Activated CD4-positive, alpha-beta T cell treated with anti-CD3 and anti-CD28 coated beads, Interleukin-2, Interleukin-6, amounts not matched to agents 100 ng/mL and 50 ng/mL, durations not matched to agents 16 hours and 8 hours (primary cell): ENCODE measurements around the gene CRIM1.

Source experiments
- DNase-seq: peaks from one replicate; pipeline ENCODE4 v3.0.0-alpha.2; 2020

The CRIM1 gene

DNA sequence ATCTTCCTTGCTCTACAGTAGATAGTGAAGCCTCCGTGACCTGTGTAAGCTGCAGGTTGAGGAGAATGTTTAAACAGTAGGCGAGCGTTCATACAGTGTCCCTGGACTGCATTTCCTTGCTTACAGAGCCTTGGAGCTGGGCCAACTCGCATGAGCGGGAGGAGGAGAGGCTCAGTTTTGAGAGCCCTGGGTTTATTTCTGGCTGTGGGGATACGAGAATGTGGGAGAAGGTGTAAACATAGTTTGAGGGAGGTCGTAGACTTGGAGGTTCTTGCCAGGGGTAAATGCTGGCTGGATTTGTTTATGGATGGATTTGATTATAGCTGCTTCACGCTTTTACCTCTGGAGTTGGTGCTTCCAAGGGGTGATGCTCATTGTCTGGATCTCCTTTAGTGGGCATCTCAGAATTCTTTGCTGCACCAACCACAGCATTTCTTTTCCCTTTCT lies 20.8 kb downstream of the CRIM1 start:
- DNase-seq: no peak

DNA sequence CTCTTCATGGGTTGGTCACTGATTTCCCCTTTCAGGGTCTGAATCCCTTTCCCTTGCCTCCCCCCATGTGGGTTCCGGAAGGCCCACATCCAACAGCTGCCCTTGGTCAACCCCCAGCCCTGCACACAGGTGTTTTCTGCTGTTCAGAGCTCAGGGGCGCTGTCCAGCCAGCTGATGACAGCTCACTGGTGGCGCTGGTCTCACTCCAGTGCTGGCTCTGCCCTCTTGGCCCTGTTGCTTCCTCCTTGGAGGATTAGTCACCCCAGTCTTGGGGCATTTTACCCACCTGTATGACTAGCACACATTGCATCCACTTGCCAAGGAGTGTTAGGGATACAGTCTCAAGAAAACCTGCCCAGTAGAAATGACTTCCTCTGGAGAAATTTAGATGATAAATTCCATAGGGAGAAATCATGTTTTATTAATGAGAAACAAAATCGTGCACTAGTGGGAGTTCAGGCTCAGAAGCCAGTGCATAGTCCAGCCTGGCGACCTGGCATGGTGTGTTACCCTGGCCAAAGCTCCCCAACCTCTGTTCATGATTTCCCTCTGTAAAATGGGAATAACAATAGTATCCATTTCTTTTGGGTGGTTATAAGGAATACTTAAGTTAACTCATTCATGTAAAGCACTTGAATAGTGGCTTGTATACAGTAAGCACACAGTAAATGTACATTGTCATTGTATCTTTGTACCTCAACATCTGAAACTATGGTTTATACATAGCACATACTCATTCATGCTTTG lies 21.6 kb downstream of the CRIM1 start:
- DNase-seq: no peak

DNA sequence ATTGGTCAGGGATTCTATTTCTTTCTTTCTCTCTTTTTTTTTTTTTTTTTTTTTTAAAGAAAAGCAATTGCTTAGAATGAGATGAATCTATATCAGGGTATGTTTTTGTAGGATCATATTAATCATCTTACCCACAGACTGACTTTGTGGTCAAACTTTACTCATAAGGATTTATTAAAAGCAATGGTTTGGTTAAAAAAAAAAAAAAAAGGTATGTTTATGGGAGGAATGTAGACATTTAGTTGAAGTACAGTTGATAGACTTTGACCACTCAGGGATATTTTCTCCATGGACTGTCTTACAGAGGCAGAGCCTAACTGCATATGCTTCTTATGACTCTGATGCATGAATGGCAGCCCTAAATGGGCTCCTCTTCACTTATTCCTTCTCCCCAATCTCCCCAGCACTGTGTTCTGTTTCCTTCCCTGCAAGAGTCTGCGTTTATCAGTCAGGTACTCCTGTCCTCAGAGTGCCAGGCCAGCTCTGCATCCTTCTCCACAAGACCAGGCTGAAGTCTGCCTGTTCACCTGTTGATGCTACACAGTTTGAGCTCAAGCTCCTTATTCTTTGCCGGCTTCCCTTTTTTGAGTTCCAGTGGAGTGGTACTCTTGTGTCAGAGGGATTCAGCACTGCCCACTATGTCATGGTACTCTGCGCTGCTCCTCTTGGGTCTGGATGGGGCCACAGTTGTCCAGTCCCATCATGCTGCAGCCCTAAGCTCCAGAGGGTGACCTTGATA lies 24.3 kb downstream of the CRIM1 start:
- peak; percentile 14 for DNase-seq

DNA sequence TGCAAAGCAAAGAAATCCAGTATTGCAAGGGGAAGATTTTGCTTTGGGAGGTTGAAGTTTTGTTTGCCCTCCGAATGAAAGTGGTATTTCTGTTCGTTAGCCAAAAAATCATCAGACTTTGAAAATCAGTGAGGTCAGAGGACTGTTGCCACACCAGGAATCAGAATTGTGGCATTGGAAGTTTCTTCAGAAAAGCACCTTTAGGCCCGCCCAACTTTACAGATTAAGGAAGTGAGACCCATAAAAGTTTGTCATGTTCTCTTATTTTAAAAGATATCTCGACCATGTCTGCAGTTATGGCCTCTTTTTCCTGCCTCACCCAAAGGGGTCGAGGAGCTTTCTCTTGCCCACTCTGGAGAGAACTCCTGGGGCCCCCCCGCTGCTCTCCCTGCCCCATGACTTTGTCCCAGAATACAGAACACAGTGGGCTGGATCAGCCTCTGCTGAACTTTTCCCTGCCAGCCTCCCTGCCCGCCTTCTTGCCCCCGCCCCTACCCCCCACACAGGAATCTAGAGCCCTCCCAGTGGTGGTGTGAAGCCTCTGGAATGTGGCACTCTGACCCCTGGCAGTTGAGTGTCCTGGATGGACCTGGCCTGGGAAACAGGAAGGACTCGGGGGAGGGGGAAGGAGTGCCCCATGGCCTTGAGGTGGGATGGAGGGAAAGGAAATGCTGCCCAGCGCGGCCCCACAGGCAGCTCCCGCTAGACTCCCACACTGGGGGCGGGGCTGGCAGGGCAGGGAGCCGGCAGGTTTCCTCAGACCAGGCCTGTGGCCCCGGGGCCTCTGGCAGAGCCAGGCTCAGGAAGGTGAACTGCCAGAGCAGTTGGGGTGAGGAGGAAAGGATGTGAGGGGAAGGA lies 25.3 kb downstream of the CRIM1 start:
- no peak for DNase-seq

DNA sequence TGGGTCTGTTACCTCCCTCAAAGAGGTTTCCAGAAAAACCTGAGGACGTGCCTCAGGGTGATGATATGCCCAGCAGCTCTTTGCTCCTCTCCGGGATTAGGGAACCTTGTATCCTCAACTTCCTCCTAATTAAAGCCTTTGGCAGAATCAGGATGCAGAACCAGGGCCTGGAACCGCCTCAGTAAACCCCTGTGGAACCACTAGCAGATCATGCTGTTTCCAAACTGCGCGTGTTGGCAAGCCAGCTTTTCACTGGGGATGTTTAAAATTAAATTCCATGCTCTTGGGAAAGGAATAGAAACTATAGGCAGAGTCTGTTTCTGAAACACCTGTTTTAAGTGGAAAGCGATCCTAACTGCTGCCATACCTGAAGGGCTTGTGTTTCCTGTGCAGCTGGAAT lies 26.4 kb downstream of the CRIM1 start:
- no peak for DNase-seq

DNA sequence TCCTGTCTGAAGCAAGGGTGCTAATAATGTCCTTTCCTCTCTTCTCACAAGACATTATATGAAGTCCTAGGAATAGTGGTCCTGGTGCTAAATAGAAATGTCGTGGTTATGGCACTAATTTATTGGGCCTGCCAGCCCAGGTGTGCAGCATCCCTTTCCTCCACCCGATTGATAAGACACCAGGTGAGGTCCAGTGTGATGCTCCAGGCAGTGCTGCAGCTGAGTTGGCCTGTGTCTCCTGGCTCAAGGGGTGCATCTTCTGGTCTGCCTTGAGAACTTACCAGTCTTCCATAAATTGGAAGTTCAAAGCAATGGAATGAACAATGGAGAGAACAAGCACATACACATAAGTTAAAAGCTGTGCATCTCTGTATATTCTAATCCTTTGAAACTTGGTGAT lies 26.9 kb downstream of the CRIM1 start:
- no peak for DNase-seq

DNA sequence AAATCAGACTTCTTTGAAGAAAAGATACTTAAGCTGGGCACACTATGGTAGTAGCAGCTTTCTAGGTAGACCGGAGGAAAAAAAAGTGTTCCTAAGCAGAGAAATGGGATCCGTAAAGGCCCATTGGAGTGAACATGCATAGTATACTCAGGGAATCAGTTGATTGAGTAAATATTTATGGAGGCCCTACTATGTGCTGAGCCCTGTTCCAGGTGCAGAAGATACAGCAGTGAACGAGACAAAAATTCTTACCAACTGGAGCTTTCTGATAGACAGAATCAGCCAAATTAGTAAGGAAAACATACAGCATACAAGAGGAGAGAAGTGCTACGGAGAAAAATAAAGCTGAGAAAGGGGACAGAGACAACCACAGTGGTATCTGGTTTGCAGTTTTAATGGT lies 28.1 kb downstream of the CRIM1 start:
- DNase-seq: no peak

DNA sequence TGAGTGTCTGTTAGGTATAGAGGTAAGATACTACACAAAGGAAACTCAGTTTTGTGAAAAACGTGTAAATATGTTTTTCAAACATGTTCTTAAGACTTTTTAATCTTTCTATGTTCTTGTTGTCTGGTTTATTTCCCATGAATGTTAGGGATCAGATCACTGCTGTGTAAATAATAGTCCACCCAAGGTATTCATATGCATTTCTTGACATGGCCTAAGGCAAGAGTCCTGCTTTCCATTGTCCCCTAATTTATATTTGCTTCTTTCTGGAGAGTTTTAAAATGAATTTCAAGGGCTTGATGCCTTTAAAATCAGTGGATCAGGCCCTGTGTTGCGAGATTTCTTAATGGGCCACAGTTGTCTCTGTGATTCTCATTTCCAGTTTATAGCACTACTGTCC lies 28.9 kb downstream of the CRIM1 start:
- DNase-seq: no peak

DNA sequence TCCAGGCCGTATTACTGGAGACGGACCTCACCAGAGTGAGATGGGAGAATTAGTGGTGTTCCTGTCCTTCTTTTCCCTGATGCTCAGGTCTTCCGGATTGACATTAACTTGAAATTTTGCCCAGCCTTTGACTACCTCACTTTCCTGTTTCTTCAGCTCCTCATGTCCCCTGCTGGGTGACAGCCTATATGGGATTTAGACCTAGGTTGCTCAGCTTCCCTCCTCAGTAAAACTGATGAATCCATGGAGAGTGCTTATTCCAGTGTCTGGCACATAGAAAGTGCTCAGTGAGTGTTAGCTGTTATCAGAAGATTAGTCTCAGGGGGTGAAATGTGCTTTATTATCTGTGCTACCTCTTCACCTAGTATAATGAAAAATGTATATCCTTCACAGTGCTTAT lies 30.0 kb downstream of the CRIM1 start:
- DNase-seq: no peak

DNA sequence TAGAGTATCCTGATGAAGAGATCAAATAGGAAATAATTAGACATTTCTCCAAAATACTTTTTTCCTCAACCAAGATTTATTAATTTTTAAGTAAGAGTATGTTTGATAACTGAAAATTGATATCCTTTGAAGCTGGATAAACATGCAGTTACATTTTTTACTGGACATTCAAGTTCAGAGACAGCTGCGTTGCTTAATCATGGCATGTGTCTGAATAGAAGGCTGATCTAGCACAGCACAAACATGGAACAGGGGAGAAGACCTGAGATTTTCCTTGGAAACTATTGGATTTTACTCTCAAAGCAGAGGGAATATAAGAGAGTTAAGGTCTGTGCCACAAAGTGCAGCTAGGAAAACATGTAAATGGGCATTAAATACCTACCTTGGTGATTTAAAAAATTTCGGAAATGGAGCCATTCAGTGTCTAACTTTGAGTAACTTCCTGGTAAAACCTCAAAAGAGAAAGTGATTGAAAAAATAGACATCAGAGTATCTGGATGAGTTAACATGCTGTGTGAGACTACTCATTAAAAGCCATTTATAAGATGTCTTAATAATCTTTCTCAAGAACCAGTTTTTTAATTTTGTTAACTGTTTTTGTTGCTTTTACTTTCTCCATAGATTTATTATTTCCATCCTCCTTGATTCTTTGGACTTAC lies 31.8 kb downstream of the CRIM1 start:
- peak; percentile 39 for DNase-seq

DNA sequence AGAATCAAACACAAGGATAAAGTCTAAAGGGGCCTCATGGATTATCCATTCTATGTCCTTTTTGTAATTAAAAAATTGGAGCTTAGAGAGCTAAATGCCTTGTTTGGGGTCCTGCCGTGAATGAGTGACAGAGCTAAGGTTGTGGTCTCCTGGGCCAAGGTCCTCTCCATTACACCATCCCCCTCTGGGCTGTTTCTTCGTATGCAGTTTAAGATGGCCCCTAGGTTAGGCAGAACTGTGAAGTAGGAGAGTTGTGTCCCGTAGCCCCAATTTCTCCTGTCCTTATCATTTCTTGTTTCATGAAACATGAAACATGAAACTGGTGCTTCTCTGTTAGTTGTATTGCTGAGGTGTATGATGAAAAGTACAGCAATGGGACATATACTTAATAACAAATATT lies 32.9 kb downstream of the CRIM1 start:
- no peak for DNase-seq

DNA sequence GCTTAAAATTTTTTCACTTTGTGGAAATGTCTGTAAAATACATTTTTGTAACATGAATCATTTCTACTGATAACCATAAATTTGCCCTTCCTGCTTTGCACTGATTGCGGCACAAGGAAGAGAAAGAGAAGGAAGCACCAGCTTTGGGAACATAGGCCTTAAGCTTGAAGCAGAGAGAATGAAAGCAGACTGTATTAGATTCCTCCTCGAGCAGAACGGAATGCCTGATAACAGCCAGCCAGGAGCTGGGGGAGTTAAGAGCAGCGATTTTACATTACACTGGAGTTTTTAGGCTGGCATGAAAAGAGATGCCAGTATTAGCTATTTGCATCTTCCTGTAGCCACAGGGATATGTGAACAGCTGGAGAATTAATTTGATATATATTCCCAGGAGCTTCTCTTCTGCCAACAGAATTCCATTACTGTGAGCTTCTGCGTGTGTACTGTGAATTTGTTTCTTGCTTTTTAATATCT lies 33.5 kb downstream of the CRIM1 start:
- no peak for DNase-seq

DNA sequence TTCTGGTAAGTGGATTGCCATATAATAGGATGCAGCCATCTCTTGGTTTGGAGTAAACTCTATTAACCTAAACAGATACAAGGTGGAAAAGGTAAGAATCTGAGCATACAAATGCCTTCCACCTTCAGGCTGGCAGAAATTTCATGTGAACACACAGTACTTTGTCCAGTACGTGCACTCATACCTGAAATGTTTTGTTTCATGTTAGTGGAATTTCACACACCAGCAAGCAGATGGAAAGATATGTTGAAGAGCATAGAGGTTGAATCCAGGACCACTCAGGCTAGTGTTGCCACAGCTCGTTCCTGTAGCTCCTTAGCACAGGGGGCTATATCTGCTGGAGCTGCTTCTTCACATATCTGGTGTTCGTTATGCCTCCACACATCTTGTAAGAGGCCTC lies 34.0 kb downstream of the CRIM1 start:
- DNase-seq: no peak

DNA sequence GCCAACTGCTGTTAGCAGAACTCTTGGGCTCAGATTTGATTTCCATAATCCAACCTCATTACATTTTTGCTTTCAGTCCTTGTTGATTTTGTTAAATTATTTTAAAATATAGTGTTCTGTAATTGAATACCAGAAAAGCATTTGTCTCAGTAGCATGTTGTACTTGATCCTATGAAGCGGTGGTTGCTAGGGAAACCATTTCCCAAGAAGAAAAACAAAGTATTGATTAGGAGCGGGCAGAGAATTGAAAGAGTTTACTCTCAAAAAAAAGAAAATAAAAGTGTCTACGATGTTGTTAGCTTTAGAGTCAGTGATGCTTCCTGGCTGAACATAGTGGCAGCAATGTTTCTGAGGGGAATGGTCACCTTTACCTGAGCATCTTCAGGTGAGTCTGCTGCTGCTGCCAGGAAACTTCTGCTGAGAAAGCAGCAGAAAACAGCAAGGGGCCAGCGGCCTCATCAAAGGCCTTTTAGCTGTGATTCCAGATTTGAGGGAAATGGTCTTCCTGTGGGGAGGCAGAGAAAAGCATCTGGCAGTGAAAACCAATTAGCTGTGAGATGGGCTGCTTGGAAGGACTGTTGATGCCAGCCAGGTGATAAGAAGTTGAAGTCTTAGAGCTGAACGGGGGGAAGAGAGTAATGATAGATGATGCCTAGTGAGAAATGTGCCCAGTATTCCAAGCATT lies 37.1 kb downstream of the CRIM1 start:
- no peak for DNase-seq

DNA sequence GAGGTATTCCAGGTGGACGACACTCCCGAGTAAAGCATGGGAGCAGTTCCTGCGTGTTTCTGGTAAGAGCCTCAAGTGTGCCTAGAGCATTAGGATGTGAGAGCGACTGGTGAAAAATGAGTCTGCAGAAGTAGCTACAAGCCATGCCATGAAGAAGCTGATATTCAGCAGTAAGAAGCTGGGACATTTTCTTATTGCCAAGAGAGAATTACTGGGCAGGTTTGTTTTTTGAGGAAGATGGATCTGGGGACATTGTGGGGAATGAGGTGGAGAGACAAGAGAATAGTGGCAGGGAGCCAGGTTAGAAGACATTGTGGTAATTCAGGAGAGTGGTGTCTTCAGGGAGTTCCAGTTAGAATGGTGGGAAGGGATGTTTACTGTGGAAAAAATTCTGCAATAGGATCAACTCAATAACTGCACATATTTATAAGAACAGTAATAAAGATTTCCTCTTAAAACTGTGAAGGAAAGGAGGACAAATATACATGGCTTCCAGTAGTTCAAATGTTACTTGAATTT lies 38.2 kb downstream of the CRIM1 start:
- DNase-seq: no peak

DNA sequence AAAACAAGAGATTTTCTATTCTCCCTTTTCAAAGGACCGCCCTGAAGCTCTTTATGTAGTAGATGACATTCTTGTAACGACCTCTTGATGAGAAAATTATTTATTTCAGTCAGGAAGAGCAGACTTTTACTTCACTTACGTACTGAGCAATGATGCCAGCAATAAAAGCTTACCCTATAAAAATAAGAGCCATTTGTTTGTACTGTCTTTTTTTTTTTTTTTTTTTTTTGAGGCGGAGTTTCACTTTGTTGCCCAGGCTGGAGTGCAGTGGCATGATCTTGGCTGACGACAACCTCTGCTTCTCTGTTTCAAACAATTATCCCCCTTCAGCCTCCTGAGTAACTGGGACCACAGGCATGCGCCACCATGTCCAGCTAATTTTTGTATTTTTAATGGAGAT lies 39.2 kb downstream of the CRIM1 start:
- DNase-seq: no peak

DNA sequence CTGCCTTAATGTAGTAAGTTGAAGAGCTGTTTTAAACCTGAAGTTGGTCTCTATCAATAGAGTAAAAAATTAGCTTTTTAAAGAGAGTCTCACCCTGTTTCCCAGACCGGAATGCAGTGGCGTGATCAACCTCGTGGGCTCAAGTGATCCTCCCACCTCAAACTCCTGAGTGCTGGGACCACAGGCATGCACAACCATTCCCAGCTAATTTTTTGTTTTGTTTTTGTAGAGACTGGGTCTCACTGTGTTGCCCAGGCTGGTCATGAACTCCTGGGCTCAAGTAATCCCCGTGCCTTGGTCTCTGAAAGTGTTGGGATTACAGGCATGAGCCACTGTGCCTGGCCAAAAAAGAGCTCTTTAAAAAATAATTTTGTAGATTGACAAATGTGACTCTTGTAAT lies 40.3 kb downstream of the CRIM1 start:
- DNase-seq: no peak

DNA sequence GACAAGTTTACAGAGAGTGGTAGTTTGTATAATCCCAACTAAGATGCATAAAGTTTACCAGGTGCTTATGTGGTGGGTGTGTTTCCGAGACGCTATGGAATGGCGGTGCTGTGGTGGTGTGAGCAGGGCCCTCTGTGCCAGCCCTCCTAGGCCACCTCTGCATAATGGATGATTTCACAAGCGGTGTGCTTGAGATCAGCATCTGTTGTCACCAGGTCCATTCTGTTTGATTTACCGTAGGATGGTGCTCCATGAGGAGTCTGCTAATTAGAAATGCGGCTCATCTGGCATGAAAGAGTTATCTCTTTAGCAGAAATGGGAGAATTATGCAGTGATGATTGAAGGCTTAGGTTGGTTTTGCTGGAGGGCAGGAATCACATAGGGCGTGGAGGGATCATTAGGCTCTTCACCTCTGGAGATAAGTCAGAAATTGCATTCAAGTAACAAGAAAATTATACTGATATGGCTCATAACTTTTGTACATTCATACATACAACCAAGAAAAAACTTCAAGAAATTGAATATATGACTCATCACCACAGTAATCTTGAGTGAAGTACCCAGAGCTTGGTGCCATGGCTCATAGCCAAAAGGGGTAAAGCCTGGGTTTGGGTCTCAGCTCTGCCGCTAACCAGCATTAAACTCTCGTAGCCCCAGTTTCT lies 41.4 kb downstream of the CRIM1 start:
- no peak for DNase-seq

DNA sequence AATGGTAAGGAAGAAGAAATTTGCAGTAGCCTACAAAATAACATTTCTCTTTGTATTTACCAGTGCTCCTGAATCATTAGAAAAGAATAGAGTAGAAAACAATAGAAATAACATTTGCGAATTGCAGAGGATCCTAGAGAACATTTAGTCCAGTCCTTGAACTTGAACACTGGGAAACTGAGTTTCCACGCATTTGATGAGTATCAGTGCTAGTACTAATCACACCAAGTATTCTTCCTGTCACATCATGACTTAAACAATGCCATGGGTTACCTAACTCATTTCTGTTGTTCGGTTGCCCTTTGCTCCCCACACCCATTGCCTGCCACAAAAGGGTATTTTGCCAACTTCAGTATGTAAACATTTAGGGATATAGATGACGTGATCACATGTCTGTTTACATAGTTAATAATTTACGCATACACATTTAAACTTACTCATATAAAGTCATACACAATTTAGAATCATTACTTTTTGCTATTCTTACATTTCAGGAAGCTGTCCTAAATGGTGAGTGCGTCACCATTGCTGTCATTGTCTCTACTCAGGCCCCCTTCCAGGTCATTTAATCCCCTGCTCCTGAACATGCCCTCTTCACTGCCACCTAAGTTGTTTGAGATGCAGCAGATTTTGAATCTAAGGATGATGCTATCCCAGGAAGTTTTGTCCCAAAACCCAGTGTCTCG lies 42.3 kb downstream of the CRIM1 start:
- no peak for DNase-seq

DNA sequence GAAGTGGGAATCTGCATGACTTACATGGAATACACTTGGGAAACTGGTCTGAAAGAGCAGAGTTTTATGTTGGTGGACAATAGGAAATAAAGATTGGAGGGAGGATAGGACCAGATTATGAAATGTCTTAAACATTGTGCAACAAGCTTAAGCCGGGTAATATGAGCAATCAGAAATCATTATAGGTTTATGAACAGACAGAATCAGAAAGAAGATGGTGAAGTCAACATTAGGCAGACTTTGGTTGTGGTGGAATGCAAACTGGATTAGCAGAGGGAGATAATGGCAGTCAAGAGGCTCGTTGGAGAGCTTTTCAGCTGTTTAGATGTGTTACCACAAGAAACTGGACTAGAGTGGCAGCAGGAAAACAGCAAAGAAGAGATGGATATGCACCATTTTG lies 43.5 kb downstream of the CRIM1 start:
- DNase-seq: no peak

DNA sequence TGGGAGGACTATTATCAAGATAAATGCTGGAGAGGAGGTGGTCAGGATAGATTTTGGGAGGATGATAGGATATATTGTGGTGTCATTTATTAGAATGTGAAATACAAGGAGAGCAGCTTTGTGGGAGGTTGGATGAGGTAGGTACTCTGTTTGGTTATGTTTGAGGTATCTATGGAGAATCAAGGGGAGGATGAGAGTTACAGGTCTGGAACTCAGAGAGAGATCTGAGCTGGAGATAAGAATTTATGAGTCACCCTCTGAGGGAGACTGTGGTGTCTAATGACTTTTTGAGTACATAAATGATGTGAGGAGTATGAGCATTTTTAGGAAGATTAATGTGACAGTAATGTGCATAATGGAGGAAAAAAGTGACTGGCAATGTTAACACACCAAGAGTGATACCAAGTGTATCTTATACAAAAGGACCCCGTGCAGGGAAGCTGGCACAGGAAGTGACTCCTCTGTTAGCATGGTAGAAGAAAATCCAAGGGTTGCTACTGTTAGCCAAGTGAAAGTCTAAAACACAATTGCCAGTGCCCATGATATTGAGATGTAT lies 48.2 kb downstream of the CRIM1 start:
- peak; percentile 55 for DNase-seq
